ENCODE results near the gene FAM209A.
A peak's percentile ranks its signal among the peaks of the same experiment; 100 is the strongest.
"Not testable (repeated sequence)": the region's sequence is repeated elsewhere in the genome, so short reads cannot be mapped to it uniquely, and the experiment has no call there.

Gene FAM209A

GRCh38 chr20:56542489-56543030, 18.0 kb downstream of the FAM209A start:
- DNase-seq, result no peak

GRCh38 chr20:56551571-56551970, 27.0 kb downstream of the FAM209A start:
- DNase-seq, result no peak

- no peak for DNase-seq
These were observed 28.5 kb downstream of the FAM209A start for GRCh38 chr20:56552911-56553629.

- peak; percentile 63 for DNase-seq
These were observed 30.3 kb downstream of the FAM209A start for GRCh38 chr20:56554869-56555268.

DNA sequence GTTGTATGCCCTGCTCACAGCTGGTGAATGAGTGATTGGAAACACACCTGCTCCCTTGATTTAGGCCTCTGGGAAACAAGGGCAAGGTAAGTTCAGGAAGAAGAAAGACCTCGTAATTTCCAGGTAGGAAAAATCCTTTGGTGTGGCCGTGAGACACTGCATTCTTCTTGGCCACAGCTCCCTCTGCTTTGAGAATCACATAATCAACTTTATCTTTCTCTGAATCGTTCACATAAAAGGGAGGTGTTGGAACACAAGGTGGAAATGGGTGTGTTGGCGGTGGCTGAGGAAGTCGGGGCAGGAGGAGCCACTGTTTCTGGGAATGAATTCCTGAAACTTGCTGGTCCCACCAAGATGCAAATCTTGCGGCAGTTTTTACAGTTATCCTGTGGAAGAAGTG, 34.4 kb downstream of the FAM209A start:
- no peak for DNase-seq

DNA sequence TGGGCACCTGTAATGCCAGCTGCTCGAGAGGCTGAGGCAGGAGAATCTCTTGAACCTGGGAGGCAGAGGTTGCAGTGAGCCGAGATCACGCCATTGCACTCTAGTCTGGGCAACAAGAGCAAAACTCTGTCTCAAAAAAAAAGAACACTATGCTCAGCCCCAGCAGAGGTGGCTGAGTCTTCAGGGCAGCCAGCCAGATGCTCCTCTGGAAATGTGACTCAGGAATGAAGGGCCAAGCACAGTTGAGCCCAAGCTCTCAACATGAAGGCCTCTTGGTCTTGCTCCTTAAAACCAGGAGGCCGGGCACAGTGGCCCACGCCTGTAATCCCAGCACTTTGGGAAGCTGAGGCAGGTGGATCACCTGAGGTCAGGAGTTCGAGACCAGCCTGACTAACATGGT, 40.0 kb downstream of the FAM209A start:
- not testable (repeated sequence) for DNase-seq

GRCh38 chr20:56565511-56565910, 41.0 kb downstream of the FAM209A start:
- DNase-seq, result no peak

- no peak for DNase-seq
These were observed 42.1 kb downstream of the FAM209A start for GRCh38 chr20:56566621-56567020.

- DNase-seq, result no peak
These were observed 46.3 kb downstream of the FAM209A start for GRCh38 chr20:56570832-56571231.

DNA sequence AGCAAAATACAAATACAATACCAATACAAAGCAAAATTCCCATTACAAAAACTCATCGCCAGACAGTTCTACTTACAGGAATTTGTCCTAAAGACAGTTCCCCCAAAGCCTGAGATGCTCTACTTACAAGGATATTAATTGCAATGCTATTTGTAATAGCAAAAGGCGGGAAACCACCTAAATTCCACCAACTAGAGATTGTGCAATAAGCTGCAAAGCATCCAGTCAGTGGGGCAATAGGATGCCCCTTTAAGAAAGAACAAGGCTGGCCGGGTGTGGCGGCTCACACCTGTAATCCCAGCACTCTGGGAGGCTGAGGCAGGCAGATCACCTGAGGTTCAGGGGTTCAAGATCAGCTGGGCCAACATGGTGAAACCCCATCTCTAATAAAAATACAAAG, 47.6 kb downstream of the FAM209A start:
- DNase-seq, result no peak

DNA sequence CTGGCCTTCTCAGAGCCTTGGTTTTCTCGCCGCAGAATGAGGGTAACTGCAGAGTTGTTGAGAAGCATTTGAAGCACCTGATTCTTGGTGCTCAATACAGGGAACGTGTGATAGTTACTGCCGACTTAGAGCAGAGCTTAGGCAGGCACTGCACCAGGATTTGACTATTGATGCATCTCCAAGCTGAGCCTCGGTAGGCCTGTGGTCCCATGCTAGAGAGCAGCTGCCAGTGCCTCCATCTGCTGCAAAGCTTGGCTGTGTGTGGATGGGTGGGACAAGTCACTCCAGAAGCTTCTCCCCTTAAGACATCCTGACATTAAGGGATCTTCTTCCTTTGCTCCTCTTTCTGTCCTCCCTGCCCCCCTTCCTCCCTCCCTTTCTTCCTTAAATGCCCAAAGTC, 49.4 kb downstream of the FAM209A start:
- no peak for DNase-seq

DNA sequence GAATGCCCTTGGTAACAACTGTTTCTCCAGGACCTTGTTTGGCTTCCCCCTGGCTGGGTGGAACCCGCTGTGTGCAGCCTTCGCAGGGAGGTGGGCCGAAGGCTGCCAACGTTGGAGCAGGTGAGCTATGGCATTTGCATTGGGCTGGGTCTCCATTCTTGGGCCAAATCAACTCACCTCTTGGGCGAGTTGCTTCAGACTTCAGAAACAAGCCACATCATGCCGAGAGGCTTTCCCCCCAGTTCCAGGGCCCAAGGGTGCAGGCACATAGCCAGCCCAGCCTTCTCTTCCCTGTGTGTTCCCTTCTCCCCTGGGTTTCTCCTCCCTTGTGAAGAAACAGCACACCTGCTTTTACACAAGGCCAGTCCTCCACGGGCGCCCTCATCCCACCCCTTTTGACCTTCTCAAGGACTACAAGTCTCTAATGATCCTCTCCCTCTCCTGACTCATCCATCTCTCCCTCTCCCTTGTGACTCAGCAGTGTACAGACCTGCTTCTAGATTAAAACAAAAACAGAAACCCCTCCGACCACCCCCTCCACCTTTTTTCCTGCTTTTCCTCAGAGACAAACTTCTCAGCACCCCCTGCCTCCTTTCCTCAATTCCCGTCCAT, 50.1 kb downstream of the FAM209A start:
- DNase-seq, result no peak

DNA sequence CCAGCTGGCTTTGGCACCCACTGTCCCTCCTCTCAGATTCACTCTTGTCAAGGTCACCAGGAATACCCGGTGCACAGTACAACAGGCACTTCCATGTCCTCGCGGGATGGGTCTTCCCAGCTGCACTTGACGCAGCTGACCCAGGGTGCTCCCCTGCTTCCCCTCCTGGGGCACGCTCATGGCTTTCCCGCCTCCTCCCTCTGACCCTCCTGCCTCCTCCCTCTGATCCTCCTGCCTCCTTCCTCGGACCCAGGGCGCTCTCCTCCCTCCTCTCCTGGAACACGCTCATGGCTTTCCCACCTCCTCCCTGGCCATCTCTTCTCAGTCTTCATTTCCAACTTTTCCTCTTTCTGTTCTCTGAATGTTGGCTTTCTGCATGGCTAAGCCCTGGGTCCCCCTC, 50.6 kb downstream of the FAM209A start:
- DNase-seq, result no peak
